H1 (cell line): Measurements from ENCODE around the gene ALK. TPM values are rescaled to one million over a fixed set of nuclear protein-coding genes. Genes with fewer than 3 reads are reported as not detected.

Experiments used
- CTCF ChIA-PET: fragments of 300-600 bp; sonication (Branson Sonifier 250); formaldehyde crosslinking; loops from one replicate; lab custom pipeline; 2021; ENCODE audit not compliant: partially characterized antibody; lab: Charles Lee
- POLR2A ChIA-PET: fragments of 300-600 bp; sonication (Branson Sonifier 250); formaldehyde crosslinking; loops from one replicate; lab custom pipeline; 2021; ENCODE audit warnings: inconsistent platforms; ENCODE audit not compliant: partially characterized antibody; lab: Charles Lee
- DNase-seq, 2 experiments: peaks; one replicate each; pipeline versions ENCODE4 v3.0.0 to v3.0.0-alpha.2; 2010 to 2022; ENCODE audit warnings: low spot score in 2 of 2, low read depth in 1 of 2, mixed read lengths in 1 of 2
- FAIRE-seq: peaks from 2 replicates; lab custom pipeline; 2011; peaks lifted over from hg19 to GRCh38; lab: Jason Lieb, UNC
- H2AFZ ChIP-seq: 2 replicates; pipeline ENCODE4 v1.8.1; 2012; ENCODE audit warnings: low read length, inconsistent platforms
- H2AK5ac ChIP-seq: 2 replicates; pipeline ENCODE4 v1.6.1; 2013; ENCODE audit warnings: low read depth, low read length
- H2BK120ac ChIP-seq: replicated peaks from 2 replicates; pipeline ENCODE3; 2013; ENCODE audit warnings: low read depth, low read length, inconsistent platforms
- H2BK12ac ChIP-seq: 2 replicates; pipeline ENCODE4 v1.6.1; 2013; ENCODE audit warnings: low read depth, low read length
- H2BK15ac ChIP-seq: 2 replicates; pipeline ENCODE4 v1.6.1; 2013; ENCODE audit warnings: low read length
- H2BK20ac ChIP-seq: 2 replicates; pipeline ENCODE4 v1.6.1; 2013; ENCODE audit warnings: low read length
- H2BK5ac ChIP-seq: 2 replicates; pipeline ENCODE4 v1.6.1; 2013; ENCODE audit warnings: low read depth, low read length
- H3K14ac ChIP-seq: 2 replicates; pipeline ENCODE4 v1.6.1; 2013; ENCODE audit warnings: inconsistent platforms; ENCODE audit not compliant: insufficient read length
- H3K18ac ChIP-seq: 2 replicates; pipeline ENCODE4 v1.6.1; 2013; ENCODE audit warnings: low read length; ENCODE audit errors: extremely low read depth
- H3K23ac ChIP-seq: 2 replicates; pipeline ENCODE4 v1.6.1; 2013; ENCODE audit warnings: inconsistent platforms; ENCODE audit not compliant: insufficient read length
- H3K23me2 ChIP-seq: 2 replicates; pipeline ENCODE4 v1.6.1; 2013; ENCODE audit warnings: low read depth, low read length
- H3K27ac ChIP-seq: 2 replicates; pipeline ENCODE4 v1.6.1; 2011; ENCODE audit warnings: low read depth, low read length, inconsistent platforms
- H3K27me3 ChIP-seq, 4 experiments: replicated peaks in 1 of 4; 1 replicate in 1 of 4; 2 replicates in 3 of 4; pipeline versions ENCODE4 v1.6.1 to v1.8.1; 2011 to 2013; ENCODE audit warnings: low read length in 3 of 4, mild to moderate bottlenecking in 3 of 4, inconsistent platforms in 2 of 4, mixed read lengths in 2 of 4, moderate library complexity in 1 of 4; ENCODE audit not compliant: control insufficient read depth in 3 of 4, insufficient read depth in 3 of 4; ENCODE audit errors: extremely low read depth in 1 of 4
- H3K36me3 ChIP-seq, 4 experiments: 2 replicates each; pipeline versions ENCODE4 v1.6.1 to v1.8.1; 2011 to 2013; ENCODE audit warnings: mild to moderate bottlenecking in 4 of 4, low read length in 3 of 4, moderate library complexity in 2 of 4, control low read depth in 1 of 4, inconsistent platforms in 1 of 4; ENCODE audit not compliant: insufficient read depth in 4 of 4, control insufficient read depth in 2 of 4
- H3K4ac ChIP-seq: replicated peaks from 2 replicates; pipeline ENCODE3; 2013; ENCODE audit warnings: low read length, low read depth, mixed read lengths, inconsistent platforms; ENCODE audit not compliant: insufficient read length
- H3K4me1 ChIP-seq, 4 experiments: replicated peaks in 1 of 4; 1 replicate in 1 of 4; 2 replicates in 3 of 4; pipeline versions ENCODE4 v1.6.1 to v1.8.1; 2011 to 2013; ENCODE audit warnings: low read length in 3 of 4, inconsistent platforms in 2 of 4, mixed read lengths in 1 of 4; ENCODE audit not compliant: insufficient read depth in 4 of 4, control insufficient read depth in 3 of 4
- H3K4me2 ChIP-seq, 2 experiments: 2 replicates each; pipeline versions ENCODE4 v1.6.1 to v1.8.1; 2011 to 2013; ENCODE audit warnings: low read depth in 2 of 2, low read length in 2 of 2, control low read depth in 1 of 2, inconsistent platforms in 1 of 2, mild to moderate bottlenecking in 1 of 2; ENCODE audit not compliant: insufficient read depth in 1 of 2
- H3K4me3 ChIP-seq, 4 experiments: fragments of 200-600, 300-600 bp in 1 of 4; sonication (generic), shearing (Covaris generic), sonication (Bioruptor Twin) in 1 of 4; 2 replicates each; pipeline versions ENCODE4 v1.5.1 to v1.8.1; 2011 to 2016; ENCODE audit warnings: low read length in 4 of 4, low read depth in 3 of 4, control low read depth in 2 of 4, inconsistent platforms in 2 of 4, mild to moderate bottlenecking in 2 of 4, mixed read lengths in 1 of 4, moderate library complexity in 1 of 4; ENCODE audit not compliant: insufficient read depth in 2 of 4; ENCODE audit errors: extremely low read depth in 1 of 4
- H3K56ac ChIP-seq: replicated peaks from 2 replicates; pipeline ENCODE3; 2013; ENCODE audit warnings: low read depth, mild to moderate bottlenecking, mixed read lengths, low read length, inconsistent platforms; ENCODE audit not compliant: insufficient read length
- H3K79me1 ChIP-seq: 2 replicates; pipeline ENCODE4 v1.6.1; 2013; ENCODE audit warnings: low read depth, low read length, control low read depth
- H3K79me2 ChIP-seq, 2 experiments: 2 replicates each; pipeline versions ENCODE4 v1.6.1 to v1.8.1; 2012 to 2013; ENCODE audit warnings: low read length in 2 of 2, mild to moderate bottlenecking in 2 of 2, inconsistent platforms in 1 of 2; ENCODE audit not compliant: insufficient read depth in 2 of 2, control insufficient read depth in 1 of 2
- H3K9ac ChIP-seq, 4 experiments: replicated peaks in 1 of 4; 1 replicate in 1 of 4; 2 replicates in 3 of 4; pipeline versions ENCODE4 v1.6.1 to v1.8.1; 2011 to 2013; ENCODE audit warnings: low read depth in 3 of 4, low read length in 3 of 4, control low read depth in 2 of 4, mild to moderate bottlenecking in 2 of 4, moderate library complexity in 2 of 4, inconsistent platforms in 1 of 4; ENCODE audit errors: extremely low read depth in 1 of 4
- H3K9me3 ChIP-seq, 2 experiments: 2 replicates each; pipeline versions ENCODE4 v1.6.1 to v1.8.1; 2012 to 2013; ENCODE audit warnings: mild to moderate bottlenecking in 2 of 2, moderate library complexity in 2 of 2, control low read depth in 1 of 2, inconsistent platforms in 1 of 2, low read depth in 1 of 2, low read length in 1 of 2, mixed read lengths in 1 of 2; ENCODE audit not compliant: insufficient read depth in 2 of 2
- H4K20me1 ChIP-seq, 2 experiments: replicated peaks in 1 of 2; 2 replicates each; pipeline versions ENCODE3 to v1.8.1; 2011 to 2013; ENCODE audit warnings: inconsistent platforms in 2 of 2, low read length in 2 of 2, mild to moderate bottlenecking in 1 of 2; ENCODE audit not compliant: insufficient read depth in 2 of 2, control insufficient read depth in 1 of 2
- H4K5ac ChIP-seq: 2 replicates; pipeline ENCODE4 v1.6.1; 2013; ENCODE audit warnings: low read length, low read depth, mixed read lengths, inconsistent platforms; ENCODE audit not compliant: insufficient read length
- H4K8ac ChIP-seq: 2 replicates; pipeline ENCODE4 v1.8.0; 2013; ENCODE audit warnings: mild to moderate bottlenecking, moderate library complexity, low read length, inconsistent platforms; ENCODE audit not compliant: insufficient read depth; ENCODE audit errors: extremely low read depth
- H4K91ac ChIP-seq: replicated peaks from 2 replicates; pipeline ENCODE3; 2013; ENCODE audit warnings: low read length, mixed read lengths, inconsistent platforms; ENCODE audit not compliant: insufficient read length
- BCL11A ChIP-seq, 2 experiments: IDR thresholded peaks; one replicate each; pipeline ENCODE4 v1.6.1; 2011; ENCODE audit warnings: low read depth in 2 of 2, low read length in 2 of 2, mild to moderate bottlenecking in 2 of 2
- BRCA1 ChIP-seq: IDR thresholded peaks from 2 replicates; pipeline ENCODE4 v1.6.1; 2012; ENCODE audit warnings: low read depth, low read length, improper control_type of control experiment
- CBX8 ChIP-seq: fragments of 300-800, 300-1000 bp; sonication (generic); IDR thresholded peaks from 2 replicates; pipeline ENCODE4 v1.7.1; 2016; ENCODE audit warnings: low read depth, low read length, borderline replicate concordance
- EP300 ChIP-seq, 2 experiments: IDR thresholded peaks; 1 replicate in 1 of 2; 2 replicates in 1 of 2; pipeline ENCODE4 v1.6.1; 2011 to 2012; ENCODE audit warnings: low read depth in 2 of 2, low read length in 2 of 2, mild to moderate bottlenecking in 2 of 2, borderline replicate concordance in 1 of 2, inconsistent platforms in 1 of 2, moderate library complexity in 1 of 2
- HDAC6 ChIP-seq: IDR thresholded peaks from one replicate; pipeline ENCODE4 v1.7.1; 2012; ENCODE audit warnings: low read depth, mild to moderate bottlenecking, inconsistent platforms, low read length, moderate library complexity
- JUND ChIP-seq: IDR thresholded peaks from 2 replicates; pipeline ENCODE4 v1.6.1; 2011; ENCODE audit warnings: mild to moderate bottlenecking, improper control_type of control experiment, low read length
- NANOG ChIP-seq: IDR thresholded peaks from 2 replicates; pipeline ENCODE4 v1.6.1; 2011; ENCODE audit warnings: low read length, low read depth, mild to moderate bottlenecking, inconsistent platforms; ENCODE audit not compliant: insufficient read depth, poor library complexity, severe bottlenecking
- PHF8 ChIP-seq: fragments of 200-600 bp; sonication (generic); conservative IDR thresholded peaks from 2 replicates; pipeline ENCODE4 v1.7.1; 2012; ENCODE audit warnings: low read depth, mild to moderate bottlenecking, inconsistent platforms, low read length, moderate library complexity
- SAP30 ChIP-seq: fragments of 300-600 bp; sonication (generic); IDR thresholded peaks from 2 replicates; pipeline ENCODE4 v1.7.1; 2012; ENCODE audit warnings: low read length, moderate library complexity, mild to moderate bottlenecking, inconsistent platforms; ENCODE audit not compliant: insufficient read depth, insufficient replicate concordance
- SIN3A ChIP-seq, 2 experiments: IDR thresholded peaks in 1 of 2; conservative IDR thresholded peaks in 1 of 2; 2 replicates each; pipeline ENCODE4 v1.6.1; 2011 to 2012; ENCODE audit warnings: low read length in 2 of 2, improper control_type of control experiment in 1 of 2, low read depth in 1 of 2, mild to moderate bottlenecking in 1 of 2
- SP2 ChIP-seq: IDR thresholded peaks from 2 replicates; pipeline ENCODE4 v1.6.1; 2012; ENCODE audit warnings: mild to moderate bottlenecking, low read length, inconsistent platforms
- TAF1 ChIP-seq: IDR thresholded peaks from 2 replicates; pipeline ENCODE4 v1.6.1; 2011; ENCODE audit warnings: mild to moderate bottlenecking, low read depth, low read length
- TAF7 ChIP-seq: optimal IDR thresholded peaks from 2 replicates; pipeline ENCODE3; 2011; ENCODE audit warnings: low read depth, mild to moderate bottlenecking, inconsistent platforms, low read length, moderate library complexity, borderline replicate concordance
- TBP ChIP-seq: IDR thresholded peaks from 2 replicates; pipeline ENCODE4 v1.6.1; 2011; ENCODE audit warnings: low read depth, low read length, improper control_type of control experiment
- WGBS, 2 experiments: shearing (Covaris generic) in 1 of 2; methylation state at CpG; one replicate each; pipeline versions ENCODE4 v1.1.6 to v1.1.7; 2013 to 2015; ENCODE audit warnings: low lambda C conversion rate in 2 of 2, mixed read lengths in 2 of 2, inconsistent platforms in 1 of 2, low coverage in 1 of 2, missing lambda C conversion rate in 1 of 2; ENCODE audit not compliant: insufficient replicate concordance in 2 of 2, insufficient coverage in 1 of 2, insufficient read length in 1 of 2; ENCODE audit errors: extremely low coverage in 1 of 2, missing lambda C conversion rate in 1 of 2; 5-methylcytosine and 5-hydroxymethylcytosine counted together
- polyA plus RNA-seq, 7 experiments: library from polyadenylated mRNA; depleted of rRNA in 3 of 7; stranded (reverse) in 5 of 7; unstranded in 2 of 7; fragments of >200 nt in 5 of 7; fragments of 200-250 nt in 2 of 7; gene quantifications; 1 replicate in 5 of 7; 2 replicates in 1 of 7; 4 replicates in 1 of 7; pipeline versions ENCODE4 v1.2.1 to v1.2.3, GENCODE V29; 2011 to 2013; ENCODE audit warnings: missing spikeins in 2 of 7, mixed read lengths in 2 of 7
- total RNA-seq: library from RNA; stranded (reverse); fragmentation: NEBNext Ultra II Directional; extraction: Animal tissue kit (Norgen Biotek cat#: 25700); gene quantifications from 2 replicates; pipeline ENCODE4 v1.2.1, GENCODE V29; 2021

The ALK gene
- total and polyA plus RNA-seq, 2 of the 8 experiments (the other 6 are each of a cell fraction or from before 2014, with no cell fraction given): 0.02 to 0.09 TPM

DNA sequence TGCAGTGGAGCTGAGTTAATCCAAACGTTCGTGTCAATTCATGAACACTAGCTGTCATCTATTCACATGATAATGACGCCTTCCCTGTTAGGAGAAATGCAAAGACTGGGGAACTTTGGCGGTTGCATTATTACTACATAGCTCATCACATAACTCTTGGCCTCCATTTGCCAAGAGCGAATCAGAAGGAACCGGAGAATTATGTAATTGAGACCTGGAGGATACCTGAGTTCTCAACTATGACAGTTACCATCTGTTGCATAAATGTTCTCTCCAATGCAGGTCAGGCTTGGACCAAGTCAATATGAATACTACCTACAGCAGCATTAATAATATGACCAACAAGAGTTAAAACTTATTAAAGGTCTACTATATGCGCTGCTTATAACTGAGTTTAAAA, 531.7 kb downstream of the ALK start:
- Histone ChIP-seq H3K4ac (no peak overlapping the region), H3K36me3 (no peaks in the 10 kb centered on the region), H3K27me3 (no peaks in the 10 kb centered on the region), H3K79me1 (no peaks in the 10 kb centered on the region), H3K23ac (no peak overlapping the region), H3K9me3 (no peaks in the 10 kb centered on the region), H2AFZ (no peak overlapping the region), H4K8ac (no peak overlapping the region), H2AK5ac (no peak overlapping the region), H3K4me2 (no peak overlapping the region), H3K9ac (no peak overlapping the region), H4K20me1 (no peaks in the 10 kb centered on the region), H4K5ac (no peak overlapping the region), H3K27ac (no peak overlapping the region), H3K4me1 (no peaks in the 10 kb centered on the region), H2BK5ac (no peak overlapping the region), H3K14ac (no peak overlapping the region), H3K23me2 (no peaks in the 10 kb centered on the region), H3K79me2 (no peaks in the 10 kb centered on the region), H2BK15ac (no peak overlapping the region), H3K18ac (no peak overlapping the region), H2BK20ac (no peak overlapping the region), H4K91ac (no peak overlapping the region), H3K4me3 (no peak overlapping the region), H2BK12ac (no peak overlapping the region), H3K56ac (no peak overlapping the region), H2BK120ac (no peak overlapping the region)
- ChIA-PET POLR2A (no interaction called here), CTCF (no interaction called here)
- WGBS, 2 experiments: 87% methylated on average over 7 of the region's 7 CpGs; no CpG with 5 or more reads in 1 of the 2 experiments
- FAIRE-seq: no peak
- no peak for DNase-seq
- TF ChIP-seq SIN3A (conservative IDR thresholded peaks at IDR 0.05 in 1 of 2, IDR thresholded peaks at IDR 0.05 in 1 of 2; ENCODE audit: low read depth in 1 of 2, low read length in 2 of 2): no peak
- TF ChIP-seq SP2: no peak
- no peak for TF ChIP-seq JUND
- no peak for TF ChIP-seq CBX8
- TF ChIP-seq TAF7: no peak
- TF ChIP-seq HDAC6: no peak
- no peak for TF ChIP-seq BRCA1
- TF ChIP-seq NANOG: no peak
- no peak for TF ChIP-seq SAP30
- no peak for TF ChIP-seq EP300 (IDR thresholded peaks at IDR 0.05; ENCODE audit: borderline replicate concordance in 1 of 2, low read depth in 2 of 2, low read length in 2 of 2)
- no peak for TF ChIP-seq TBP
- no peak for TF ChIP-seq PHF8
- no peak for TF ChIP-seq BCL11A (IDR thresholded peaks at IDR 0.05; ENCODE audit: low read depth in 2 of 2, low read length in 2 of 2)
- TF ChIP-seq TAF1: no peak
